DOHH2 (cell line): ENCODE results near the gene NFKBIL1.

ENCODE experiments used
- EZH2phosphoT487 ChIP-seq: fragments of 200-600 bp; sonication (generic); IDR thresholded peaks from 2 replicates; pipeline ENCODE4 v1.6.1; 2017; ENCODE audit warnings: borderline replicate concordance, mild to moderate bottlenecking, antibody characterized with exemption, low read length, moderate library complexity, mixed read lengths
- TF ChIP-seq, protein P1 (sequence below): fragments of 200-600 bp; sonication (generic); IDR thresholded peaks from one replicate; pipeline ENCODE4 v1.5.1; 2014; ENCODE audit warnings: antibody characterized with exemption, mild to moderate bottlenecking, low read depth, low read length; ENCODE audit not compliant: poor library complexity, severe bottlenecking

DNA sequence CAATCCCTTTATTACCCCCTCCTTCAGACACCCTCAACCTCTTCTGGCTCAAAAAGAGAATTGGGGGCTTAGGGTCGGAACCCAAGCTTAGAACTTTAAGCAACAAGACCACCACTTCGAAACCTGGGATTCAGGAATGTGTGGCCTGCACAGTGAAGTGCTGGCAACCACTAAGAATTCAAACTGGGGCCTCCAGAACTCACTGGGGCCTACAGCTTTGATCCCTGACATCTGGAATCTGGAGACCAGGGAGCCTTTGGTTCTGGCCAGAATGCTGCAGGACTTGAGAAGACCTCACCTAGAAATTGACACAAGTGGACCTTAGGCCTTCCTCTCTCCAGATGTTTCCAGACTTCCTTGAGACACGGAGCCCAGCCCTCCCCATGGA is 30.2 kb downstream of the NFKBIL1 start:
- TF ChIP-seq, protein P1, sequence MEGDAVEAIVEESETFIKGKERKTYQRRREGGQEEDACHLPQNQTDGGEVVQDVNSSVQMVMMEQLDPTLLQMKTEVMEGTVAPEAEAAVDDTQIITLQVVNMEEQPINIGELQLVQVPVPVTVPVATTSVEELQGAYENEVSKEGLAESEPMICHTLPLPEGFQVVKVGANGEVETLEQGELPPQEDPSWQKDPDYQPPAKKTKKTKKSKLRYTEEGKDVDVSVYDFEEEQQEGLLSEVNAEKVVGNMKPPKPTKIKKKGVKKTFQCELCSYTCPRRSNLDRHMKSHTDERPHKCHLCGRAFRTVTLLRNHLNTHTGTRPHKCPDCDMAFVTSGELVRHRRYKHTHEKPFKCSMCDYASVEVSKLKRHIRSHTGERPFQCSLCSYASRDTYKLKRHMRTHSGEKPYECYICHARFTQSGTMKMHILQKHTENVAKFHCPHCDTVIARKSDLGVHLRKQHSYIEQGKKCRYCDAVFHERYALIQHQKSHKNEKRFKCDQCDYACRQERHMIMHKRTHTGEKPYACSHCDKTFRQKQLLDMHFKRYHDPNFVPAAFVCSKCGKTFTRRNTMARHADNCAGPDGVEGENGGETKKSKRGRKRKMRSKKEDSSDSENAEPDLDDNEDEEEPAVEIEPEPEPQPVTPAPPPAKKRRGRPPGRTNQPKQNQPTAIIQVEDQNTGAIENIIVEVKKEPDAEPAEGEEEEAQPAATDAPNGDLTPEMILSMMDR, result no peak
- no peak for TF ChIP-seq EZH2phosphoT487
